ENCODE data around the gene TBC1D20. TPM values are rescaled to one million over a fixed set of nuclear protein-coding genes. Genes with fewer than 3 reads are reported as not detected.

TBC1D20 gene
- total and polyA plus RNA-seq, 4 donors: 15.7 to 42.4 (median 27.2) TPM

DNA sequence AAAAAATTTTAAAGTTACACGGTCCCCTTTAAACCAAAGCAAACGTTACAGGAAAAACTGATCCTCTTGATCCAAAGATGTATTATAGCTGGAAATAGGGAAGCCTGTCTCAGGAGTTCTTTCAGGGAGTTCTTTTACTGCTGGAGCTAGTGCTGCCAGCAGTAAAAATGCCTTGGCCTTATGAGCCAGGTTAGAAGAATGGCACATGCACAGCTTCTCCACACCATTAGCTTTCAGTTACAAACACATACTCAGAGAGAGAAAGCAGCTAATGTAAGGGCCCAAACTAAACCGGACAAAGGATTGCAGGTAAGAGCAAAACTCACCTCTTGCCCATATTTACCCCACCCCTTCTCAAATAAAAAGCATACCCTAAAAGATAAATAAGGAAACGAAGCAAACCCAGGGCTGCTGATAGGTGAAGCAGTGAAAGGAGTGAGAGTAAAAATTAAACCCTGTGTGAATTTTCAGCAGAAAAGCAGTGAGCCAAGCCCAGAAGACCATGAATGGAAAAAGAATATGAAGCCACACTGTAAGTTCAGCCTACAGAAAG is 19.0 kb downstream of the TBC1D20 start:
- Histone ChIP-seq H3K4me1 (ENCODE audit: control insufficient read depth in 5 of 5, insufficient read depth in 5 of 5, low read length in 5 of 5) (peaks cover 0 to 11% (median 0%) of the 10 kb centered on the region in 5 donors), H3K36me3 (ENCODE audit: control insufficient read depth in 4 of 4, insufficient read depth in 4 of 4, low read length in 4 of 4) (peaks cover 29 to 42% (median 36%) of the 10 kb centered on the region in 4 donors), H3K27me3 (ENCODE audit: control insufficient read depth in 3 of 3, insufficient read depth in 3 of 3, low read length in 2 of 3) (no peaks in the 10 kb centered on the region), H3K27ac (ENCODE audit: low read depth in 1 of 2, low read length in 1 of 2) (no peak overlapping the region), H3K4me3 (no peak overlapping the region), H3K9ac (ENCODE audit: insufficient read depth in 1 of 2, low read length in 2 of 2) (no peak overlapping the region), H3K9me3 (ENCODE audit: control insufficient read depth in 4 of 4, insufficient read depth in 3 of 4, low read length in 3 of 4) (no peaks in the 10 kb centered on the region)
- ATAC-seq (ENCODE audit: insufficient read depth, low FRiP score): no peak
- 87 to 91% methylated on average over 4 of the region's 4 CpGs for WGBS, 2 donors
- TF ChIP-seq CTCF (IDR thresholded peaks at IDR 0.05; ENCODE audit: control extremely low read depth, extremely low read depth): no peak
- no peak for DNase-seq

DNA sequence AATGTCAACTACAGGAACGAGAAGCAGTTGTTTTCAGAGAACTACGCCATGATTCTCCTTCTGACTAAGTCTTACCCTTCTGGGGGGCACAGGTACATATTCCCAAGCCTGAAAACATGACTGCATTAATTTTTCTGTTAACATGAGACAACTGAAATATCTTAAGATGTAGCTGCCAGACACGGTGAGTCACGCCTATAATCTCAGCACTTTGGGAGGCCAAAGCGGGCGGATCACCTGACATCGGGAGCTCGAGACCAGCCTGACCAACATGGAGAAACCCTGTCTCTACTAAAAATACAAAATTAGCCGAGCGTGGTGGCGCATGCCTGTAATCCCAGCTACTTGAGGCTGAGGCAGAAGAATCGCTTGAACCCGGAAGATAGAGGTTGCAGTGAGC is 21.7 kb downstream of the TBC1D20 start:
- WGBS, 2 donors: 94 to 95% methylated on average over 13 of the region's 13 CpGs
- ATAC-seq (ENCODE audit: insufficient read depth, low FRiP score): no peak
- no peak overlapping the region for H3K27ac ChIP-seq (ENCODE audit: low read depth in 1 of 2, low read length in 1 of 2)
- H3K9ac ChIP-seq (ENCODE audit: insufficient read depth in 1 of 2, low read length in 2 of 2): no peak overlapping the region
- H3K36me3 ChIP-seq (ENCODE audit: control insufficient read depth in 4 of 4, insufficient read depth in 4 of 4, low read length in 4 of 4): peaks cover 33 to 53% (median 43%) of the 10 kb centered on the region in 4 donors
- no peaks in the 10 kb centered on the region for H3K27me3 ChIP-seq (ENCODE audit: control insufficient read depth in 3 of 3, insufficient read depth in 3 of 3, low read length in 2 of 3)
- H3K4me1 ChIP-seq (ENCODE audit: control insufficient read depth in 5 of 5, insufficient read depth in 5 of 5, low read length in 5 of 5): peaks cover 0 to 7% (median 0%) of the 10 kb centered on the region in 5 donors
- no peaks in the 10 kb centered on the region for H3K9me3 ChIP-seq (ENCODE audit: control insufficient read depth in 4 of 4, insufficient read depth in 3 of 4, low read length in 3 of 4)
- TF ChIP-seq CTCF (IDR thresholded peaks at IDR 0.05; ENCODE audit: control extremely low read depth, extremely low read depth): no peak
- no peak overlapping the region for H3K4me3 ChIP-seq
- no peak for DNase-seq

DNA sequence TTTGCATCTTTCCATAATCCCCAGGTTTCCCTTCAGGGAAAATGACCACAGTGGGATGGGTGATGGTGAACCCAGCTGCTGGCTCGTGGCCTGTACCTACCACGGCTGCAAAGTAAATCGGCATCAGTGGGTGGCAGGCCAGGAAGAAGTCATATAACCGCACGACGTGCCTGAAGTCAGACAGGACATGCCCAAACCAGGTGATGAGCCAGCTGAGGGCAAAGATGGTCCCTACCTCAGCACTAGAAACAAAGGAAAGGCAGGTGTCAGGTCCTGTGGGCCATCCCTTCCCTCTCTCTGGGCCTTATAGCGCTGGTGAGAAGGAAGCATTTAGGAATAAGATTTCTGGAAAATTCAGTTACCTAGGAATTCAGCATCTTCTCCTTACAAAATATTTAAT is 22.2 kb downstream of the TBC1D20 start:
- Histone ChIP-seq H3K36me3 (ENCODE audit: control insufficient read depth in 4 of 4, insufficient read depth in 4 of 4, low read length in 4 of 4) (peaks cover 33 to 58% (median 47%) of the 10 kb centered on the region in 4 donors), H3K9me3 (ENCODE audit: control insufficient read depth in 4 of 4, insufficient read depth in 3 of 4, low read length in 3 of 4) (no peaks in the 10 kb centered on the region), H3K27ac (ENCODE audit: low read depth in 1 of 2, low read length in 1 of 2) (no peak overlapping the region), H3K4me3 (no peak overlapping the region), H3K9ac (ENCODE audit: insufficient read depth in 1 of 2, low read length in 2 of 2) (no peak overlapping the region), H3K27me3 (ENCODE audit: control insufficient read depth in 3 of 3, insufficient read depth in 3 of 3, low read length in 2 of 3) (no peaks in the 10 kb centered on the region), H3K4me1 (ENCODE audit: control insufficient read depth in 5 of 5, insufficient read depth in 5 of 5, low read length in 5 of 5) (peaks cover 0 to 7% (median 0%) of the 10 kb centered on the region in 5 donors)
- DNase-seq (no peak), ATAC-seq (ENCODE audit: insufficient read depth, low FRiP score) (no peak)
- WGBS, 2 donors: 94 to 96% methylated on average over 7 of the region's 7 CpGs
- TF ChIP-seq CTCF (IDR thresholded peaks at IDR 0.05; ENCODE audit: control extremely low read depth, extremely low read depth): no peak

Data from lung (tissue), 12 donors.